Urinary bladder (tissue), 4 donors: ENCODE results near the gene TNFSF4. TPM values are rescaled to one million over a fixed set of nuclear protein-coding genes. Genes with fewer than 3 reads are reported as not detected.
"Not testable (repeated sequence)": the region's sequence is repeated elsewhere in the genome, so short reads cannot be mapped to it uniquely, and the experiment has no call there.

Experiments used
- DNase-seq: peaks from one replicate; pipeline ENCODE4 v3.0.0-alpha.2; 2015; ENCODE audit errors: extremely low spot score
- H3K27ac ChIP-seq: one replicate; pipeline ENCODE4 v1.5.1; 2013; ENCODE audit warnings: low read depth, mild to moderate bottlenecking, moderate library complexity
- H3K36me3 ChIP-seq: one replicate; pipeline ENCODE4 v1.6.1; 2013; ENCODE audit warnings: mild to moderate bottlenecking, moderate library complexity; ENCODE audit not compliant: insufficient read depth
- H3K4me1 ChIP-seq: one replicate; pipeline ENCODE4 v1.6.1; 2013; ENCODE audit warnings: mild to moderate bottlenecking, moderate library complexity; ENCODE audit not compliant: insufficient read depth
- H3K4me3 ChIP-seq: one replicate; pipeline ENCODE4 v1.5.1; 2013; ENCODE audit warnings: low read depth, low read length
- WGBS: extraction: QIAGEN DNeasy Blood & Tissue Kit; methylation state at CpG from one replicate; pipeline ENCODE4 v1.1.7; 2013; 5-methylcytosine and 5-hydroxymethylcytosine counted together
- polyA plus RNA-seq: library from polyadenylated mRNA; stranded (reverse); fragments of 200-250 nt; gene quantifications from one replicate; pipeline ENCODE4 v1.2.3, GENCODE V29; 2013
- total RNA-seq: library from RNA; depleted of rRNA; stranded (reverse); fragments of >200 nt; gene quantifications from one replicate; pipeline ENCODE4 v1.2.3, GENCODE V29; 2014
- donor health status: healthy with polysubstance abuse.
- donor health status: healthy.

Gene TNFSF4
- total and polyA plus RNA-seq, 2 donors: 1.1 to 2.6 TPM

- H3K4me1 ChIP-seq: no peaks in the 10 kb centered on the region
- H3K27ac ChIP-seq: no peak overlapping the region
- WGBS: 45% methylated on average over 7 of the region's 7 CpGs
- H3K4me3 ChIP-seq: no peak overlapping the region
- DNase-seq: no peak
- no peaks in the 10 kb centered on the region for H3K36me3 ChIP-seq
Measured at GRCh38 chr1:173164686-173165085, 42.4 kb downstream of the TNFSF4 start.

- no peak for DNase-seq
- Histone ChIP-seq H3K36me3 (no peaks in the 10 kb centered on the region), H3K4me3 (no peak overlapping the region), H3K27ac (no peak overlapping the region), H3K4me1 (no peaks in the 10 kb centered on the region)
- WGBS: 88% methylated on average over 1 of the region's 1 CpG
Measured at GRCh38 chr1:173164178-173164577, 43.0 kb downstream of the TNFSF4 start.

DNA sequence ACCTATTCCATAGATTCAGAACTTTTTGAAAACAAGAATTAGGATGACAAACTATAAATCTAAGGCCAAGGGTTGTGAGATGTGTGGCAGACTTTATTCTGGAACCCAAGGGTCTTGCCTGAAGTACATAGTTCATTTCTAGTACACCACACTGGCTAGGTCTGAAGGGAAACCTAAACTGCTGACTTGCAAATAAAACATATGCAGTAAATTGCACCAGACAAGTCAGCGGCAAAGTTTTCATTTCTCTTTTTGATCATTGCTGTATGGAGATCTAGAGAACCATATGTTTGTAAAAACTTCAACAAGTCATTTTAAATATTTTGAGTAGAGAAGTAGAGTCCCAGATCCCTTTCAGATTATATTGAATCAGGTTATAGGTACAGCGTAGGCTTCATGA is 43.9 kb downstream of the TNFSF4 start:
- no peak overlapping the region for H3K4me3 ChIP-seq
- no peak for DNase-seq
- no peaks in the 10 kb centered on the region for H3K36me3 ChIP-seq
- no peaks in the 10 kb centered on the region for H3K4me1 ChIP-seq
- 64% methylated on average over 2 of the region's 2 CpGs for WGBS
- H3K27ac ChIP-seq: no peak overlapping the region

DNA sequence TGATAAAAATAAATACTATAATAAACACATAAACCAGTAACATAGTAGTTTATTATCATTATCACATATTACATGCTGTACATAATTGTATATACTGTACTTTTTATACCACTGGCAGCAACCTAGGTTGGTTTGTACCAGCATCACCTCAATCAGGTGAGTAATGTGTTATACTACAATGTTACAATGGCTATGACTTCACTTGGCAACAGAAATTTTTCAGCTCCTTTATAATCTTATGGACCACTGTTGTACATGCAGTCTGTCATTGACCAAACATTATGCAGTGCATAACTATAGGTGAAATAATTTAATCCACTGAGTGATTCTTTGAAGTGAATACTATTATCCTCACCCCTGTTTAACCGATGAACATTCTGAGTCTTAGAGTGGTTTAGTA is 44.5 kb downstream of the TNFSF4 start:
- no peak for DNase-seq
- 92% methylated on average over 1 of the region's 1 CpG for WGBS
- Histone ChIP-seq H3K36me3 (no peaks in the 10 kb centered on the region), H3K27ac (no peak overlapping the region), H3K4me1 (no peaks in the 10 kb centered on the region), H3K4me3 (no peak overlapping the region)

GRCh38 chr1:173161510-173162221 is 45.5 kb downstream of the TNFSF4 start:
- H3K27ac ChIP-seq: no peak overlapping the region
- H3K4me1 ChIP-seq: no peaks in the 10 kb centered on the region
- DNase-seq: no peak
- H3K36me3 ChIP-seq: no peaks in the 10 kb centered on the region
- no peak overlapping the region for H3K4me3 ChIP-seq
- WGBS: 81% methylated on average over 3 of the region's 3 CpGs

GRCh38 chr1:173153964-173154363 is 53.2 kb downstream of the TNFSF4 start:
- WGBS: 94% methylated on average over 9 of the region's 9 CpGs
- not testable (repeated sequence) for H3K4me1 ChIP-seq

GRCh38 chr1:173153503-173153902 is 53.6 kb downstream of the TNFSF4 start:
- WGBS: 78% methylated on average over 4 of the region's 4 CpGs
- H3K4me3 ChIP-seq: no peak overlapping the region
- H3K27ac ChIP-seq: no peak overlapping the region
- DNase-seq: no peak
- H3K4me1 ChIP-seq: no peaks in the 10 kb centered on the region
- no peaks in the 10 kb centered on the region for H3K36me3 ChIP-seq

More at GRCh38 chr1:173153964-173154363, 53.2 kb downstream of the TNFSF4 start:
- not testable (repeated sequence) for H3K36me3 ChIP-seq, H3K27ac ChIP-seq, H3K4me3 ChIP-seq, DNase-seq

DNA sequence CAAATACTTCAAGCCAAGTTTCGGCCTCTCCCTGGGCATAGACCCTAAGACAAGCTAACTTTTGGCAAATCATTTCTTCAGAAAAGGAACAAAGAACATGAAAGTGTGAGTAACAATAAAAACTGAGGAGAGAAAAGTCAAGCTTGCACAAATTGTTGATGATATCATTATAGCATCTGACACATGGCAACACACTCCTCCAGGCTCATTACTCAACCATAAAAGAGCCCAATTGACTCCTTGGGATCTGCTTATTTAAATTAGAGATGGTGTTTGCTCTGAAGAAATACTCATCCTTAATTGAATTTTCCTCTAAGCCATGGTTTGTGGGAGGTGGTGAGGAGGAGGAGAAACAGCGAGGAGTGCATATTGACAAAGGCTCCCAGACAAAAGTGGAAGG is 54.5 kb downstream of the TNFSF4 start:
- Histone ChIP-seq H3K4me3 (no peak overlapping the region), H3K27ac (no peak overlapping the region), H3K4me1 (no peaks in the 10 kb centered on the region), H3K36me3 (no peaks in the 10 kb centered on the region)
- no peak for DNase-seq
- 90% methylated on average over 2 of the region's 2 CpGs for WGBS

GRCh38 chr1:173150795-173151194 is 56.3 kb downstream of the TNFSF4 start:
- WGBS: 92% methylated on average over 2 of the region's 2 CpGs
- H3K4me1 ChIP-seq: no peaks in the 10 kb centered on the region
- H3K4me3 ChIP-seq: no peak overlapping the region
- DNase-seq: no peak
- H3K27ac ChIP-seq: no peak overlapping the region
- H3K36me3 ChIP-seq: no peaks in the 10 kb centered on the region

GRCh38 chr1:173149887-173150286 is 57.2 kb downstream of the TNFSF4 start:
- H3K4me3 ChIP-seq: no peak overlapping the region
- H3K36me3 ChIP-seq: no peaks in the 10 kb centered on the region
- no peaks in the 10 kb centered on the region for H3K4me1 ChIP-seq
- 75% methylated on average over 2 of the region's 2 CpGs for WGBS
- H3K27ac ChIP-seq: no peak overlapping the region
- no peak for DNase-seq

- 90% methylated on average over 2 of the region's 2 CpGs for WGBS
- no peaks in the 10 kb centered on the region for H3K4me1 ChIP-seq
- no peak overlapping the region for H3K27ac ChIP-seq
- no peak overlapping the region for H3K4me3 ChIP-seq
- DNase-seq: no peak
- H3K36me3 ChIP-seq: no peaks in the 10 kb centered on the region
Measured at GRCh38 chr1:173148971-173149370, 58.2 kb downstream of the TNFSF4 start.

- H3K4me3 ChIP-seq: no peak overlapping the region
Measured at GRCh38 chr1:173148545-173148944, 58.6 kb downstream of the TNFSF4 start.

DNA sequence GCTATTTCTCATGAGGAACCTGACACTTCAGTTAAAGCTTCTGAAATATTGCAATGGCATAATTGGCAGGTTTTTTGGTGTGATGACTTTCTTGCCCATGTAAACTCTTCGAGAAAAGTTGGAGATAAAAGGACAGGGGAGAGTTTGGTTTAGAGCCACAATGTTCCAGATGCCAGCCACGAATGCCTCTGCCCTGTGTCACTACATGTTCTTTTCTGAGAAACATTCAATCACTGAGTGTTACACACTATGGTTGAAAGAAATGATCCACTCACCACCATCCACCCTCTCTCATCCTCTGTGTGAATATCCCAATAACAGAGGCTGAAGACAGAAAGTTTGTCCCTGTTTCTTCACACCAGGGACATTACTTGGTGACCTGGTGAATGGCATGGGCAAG is 66.4 kb downstream of the TNFSF4 start:
- Histone ChIP-seq H3K4me3 (no peak overlapping the region), H3K36me3 (no peaks in the 10 kb centered on the region), H3K4me1 (no peaks in the 10 kb centered on the region), H3K27ac (no peak overlapping the region)
- WGBS: 80% methylated on average over 2 of the region's 2 CpGs
- no peak for DNase-seq

More at GRCh38 chr1:173148545-173148944, 58.6 kb downstream of the TNFSF4 start:
- Histone ChIP-seq H3K36me3 (no peaks in the 10 kb centered on the region), H3K27ac (no peak overlapping the region), H3K4me1 (no peaks in the 10 kb centered on the region)
- WGBS: 70% methylated on average over 2 of the region's 2 CpGs
- no peak for DNase-seq

DNA sequence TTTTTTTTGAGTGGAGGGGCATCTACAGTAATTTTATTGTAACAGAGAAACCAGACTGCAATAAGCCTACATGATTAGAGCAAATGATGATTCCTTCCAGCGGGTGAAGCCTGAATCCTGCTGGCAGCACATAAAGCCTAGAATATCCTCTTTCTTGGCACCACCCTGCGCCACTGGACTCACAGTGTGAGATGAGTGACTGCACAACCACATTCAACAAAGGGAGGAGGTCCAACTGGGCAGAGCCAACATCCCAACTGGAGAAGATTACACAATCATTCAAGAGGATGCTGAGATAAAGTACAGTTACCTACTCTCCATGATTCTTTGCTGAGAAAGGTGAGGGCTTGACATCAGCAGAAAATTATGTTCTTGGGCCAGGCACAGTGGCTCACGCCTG is 67.4 kb downstream of the TNFSF4 start:
- Histone ChIP-seq H3K4me3 (no peak overlapping the region), H3K36me3 (no peaks in the 10 kb centered on the region), H3K27ac (no peak overlapping the region), H3K4me1 (no peaks in the 10 kb centered on the region)
- DNase-seq: no peak
- 90% methylated on average over 3 of the region's 3 CpGs for WGBS
